ENCODE data around the gene SLCO4C1. TPM values are rescaled to one million over a fixed set of nuclear protein-coding genes. Genes with fewer than 3 reads are reported as not detected.

Gene SLCO4C1
- total RNA-seq, 1 experiment from 2014 or later: 4.8 TPM

DNA sequence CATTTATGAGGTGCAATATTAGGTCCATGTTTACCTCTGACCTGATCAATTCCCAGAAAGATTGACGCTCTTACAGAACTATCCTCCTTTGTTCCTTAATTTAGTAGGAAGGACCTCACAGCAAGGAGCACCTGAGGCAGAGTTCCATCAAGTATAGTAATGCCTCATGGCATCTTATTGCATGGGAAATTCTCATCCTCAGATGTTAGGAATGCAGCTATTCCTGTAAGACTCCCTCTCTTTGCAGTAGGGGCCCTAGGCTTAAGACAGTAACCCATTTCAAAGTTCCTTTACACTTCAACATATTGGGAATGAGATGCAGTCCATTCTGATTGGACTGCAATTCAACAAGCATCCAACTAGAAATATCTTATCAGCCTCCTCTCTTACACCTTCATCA lies 69.8 kb downstream of the SLCO4C1 start:
- Histone ChIP-seq H3K4me1 (ENCODE audit: insufficient read depth, low read length) (no peaks in the 10 kb centered on the region; the same call in 1 of the 2 replicates), H4K8ac (replicated peaks; ENCODE audit: insufficient read length, low read depth, low read length) (no peak overlapping the region), H3T11ph (ENCODE audit: low read length) (no peak overlapping the region), H3K4ac (ENCODE audit: low read depth, low read length) (no peak overlapping the region), H3K23ac (ENCODE audit: insufficient read length, low read depth, low read length) (no peak overlapping the region), H3K27me3 (ENCODE audit: insufficient read depth, low read length) (no peaks in the 10 kb centered on the region), H3K56ac (ENCODE audit: insufficient read length, low read depth, low read length) (no peak overlapping the region), H3K4me2 (ENCODE audit: insufficient read depth, insufficient read length, low read length) (no peak overlapping the region), H3K27ac (ENCODE audit: insufficient read length, low read depth, low read length) (no peak overlapping the region), H4K5ac (ENCODE audit: insufficient read length, low read depth, low read length) (no peak overlapping the region), H2AFZ (ENCODE audit: low read length) (no peak overlapping the region), H2BK20ac (ENCODE audit: low read depth, low read length, poor library complexity, severe bottlenecking) (no peak overlapping the region), H3K14ac (ENCODE audit: insufficient read depth, low read length) (no peak overlapping the region), H3K9me3 (ENCODE audit: control insufficient read depth, low read depth, low read length) (peaks cover 9% of the 10 kb centered on the region), H4K20me1 (ENCODE audit: control insufficient read depth, insufficient read depth, insufficient read length) (no peaks in the 10 kb centered on the region), H2BK15ac (ENCODE audit: low read depth, low read length) (no peak overlapping the region), H2BK120ac (ENCODE audit: low read depth, low read length, poor library complexity, severe bottlenecking) (no peak overlapping the region), H3K79me1 (ENCODE audit: insufficient read depth, low read depth, low read length, poor library complexity, severe bottlenecking) (no peaks in the 10 kb centered on the region), H3K9ac (ENCODE audit: extremely low read depth, insufficient read length, low read length) (no peak overlapping the region), H2AK5ac (ENCODE audit: insufficient read length, low read length) (no peak overlapping the region), H3K23me2 (ENCODE audit: insufficient read length, low read depth, low read length, poor library complexity, severe bottlenecking) (no peaks in the 10 kb centered on the region), H2BK12ac (ENCODE audit: insufficient read length, low read depth, low read length) (no peak overlapping the region), H3K18ac (ENCODE audit: insufficient read length, low read depth, low read length) (no peak overlapping the region), H2BK5ac (ENCODE audit: insufficient read length, low read length) (no peak overlapping the region), H3K79me2 (ENCODE audit: insufficient read depth, low read length) (no peaks in the 10 kb centered on the region), H4K91ac (ENCODE audit: insufficient read length, low read depth, low read length) (no peak overlapping the region)
- Mint-ChIP-seq H3K4me1 (peaks cover 0 to 4% of the 10 kb centered on the region in 2 experiments; a peak in 1 of 4 replicates), H3K27me3 (ENCODE audit: low read depth) (no peaks in the 10 kb centered on the region), H3K27ac (no peak overlapping the region), H3K4me3 (no peak overlapping the region), H3K9me3 (peaks cover 10 to 11% of the 10 kb centered on the region in 2 experiments), H3K36me3 (ENCODE audit: insufficient read depth in 1 of 3, low read depth in 3 of 3) (peaks cover 0 to 7% (median 6%) of the 10 kb centered on the region in 3 experiments; a peak in 4 of 7 replicates)
- TF ChIP-seq, protein P1, sequence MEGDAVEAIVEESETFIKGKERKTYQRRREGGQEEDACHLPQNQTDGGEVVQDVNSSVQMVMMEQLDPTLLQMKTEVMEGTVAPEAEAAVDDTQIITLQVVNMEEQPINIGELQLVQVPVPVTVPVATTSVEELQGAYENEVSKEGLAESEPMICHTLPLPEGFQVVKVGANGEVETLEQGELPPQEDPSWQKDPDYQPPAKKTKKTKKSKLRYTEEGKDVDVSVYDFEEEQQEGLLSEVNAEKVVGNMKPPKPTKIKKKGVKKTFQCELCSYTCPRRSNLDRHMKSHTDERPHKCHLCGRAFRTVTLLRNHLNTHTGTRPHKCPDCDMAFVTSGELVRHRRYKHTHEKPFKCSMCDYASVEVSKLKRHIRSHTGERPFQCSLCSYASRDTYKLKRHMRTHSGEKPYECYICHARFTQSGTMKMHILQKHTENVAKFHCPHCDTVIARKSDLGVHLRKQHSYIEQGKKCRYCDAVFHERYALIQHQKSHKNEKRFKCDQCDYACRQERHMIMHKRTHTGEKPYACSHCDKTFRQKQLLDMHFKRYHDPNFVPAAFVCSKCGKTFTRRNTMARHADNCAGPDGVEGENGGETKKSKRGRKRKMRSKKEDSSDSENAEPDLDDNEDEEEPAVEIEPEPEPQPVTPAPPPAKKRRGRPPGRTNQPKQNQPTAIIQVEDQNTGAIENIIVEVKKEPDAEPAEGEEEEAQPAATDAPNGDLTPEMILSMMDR (conservative IDR thresholded peaks at IDR 0.05): no peak
- WGBS (ENCODE audit: extremely low coverage, insufficient read length, low lambda C conversion rate): no CpG with 5 or more reads among the region's 1 CpG
- DNase-seq: no peak
